A673 (cell line): ENCODE measurements around the gene C1QTNF8. TPM values are rescaled to one million over a fixed set of nuclear protein-coding genes. Genes with fewer than 3 reads are reported as not detected.

Experiments
- BruUV-seq: library from RNA; stranded (reverse); fragments of 400-500 nt; replicated peaks from 2 replicates; lab custom pipeline; 2021; lab: Mats Ljungman, UMichigan
- CTCF ChIA-PET: fragments of 300-600 bp; sonication (Branson Sonifier 250); formaldehyde crosslinking; loops from one replicate; lab custom pipeline; 2022; ENCODE audit warnings: antibody characterized with exemption; lab: Charles Lee
- POLR2A ChIA-PET: fragments of 300-600 bp; sonication (Branson Sonifier 250); formaldehyde crosslinking; loops from one replicate; lab custom pipeline; 2022; ENCODE audit warnings: antibody characterized with exemption; ENCODE audit not compliant: low non-redundant PET; lab: Charles Lee
- DNase-seq: peaks from one replicate; pipeline ENCODE4 v3.0.0-alpha.2; 2015; ENCODE audit warnings: low spot score
- H3K27ac ChIP-seq: fragments of 200-600 bp; sonication (generic); 2 replicates; pipeline ENCODE4 v1.5.1; 2016; ENCODE audit warnings: mixed run types, low read depth, mild to moderate bottlenecking, mixed read lengths, antibody characterized with exemption, low read length; ENCODE audit not compliant: poor library complexity, severe bottlenecking
- H3K27me3 ChIP-seq: fragments of 200-600 bp; sonication (generic); replicated peaks from 2 replicates; pipeline ENCODE4 v1.6.1; 2017; ENCODE audit warnings: mixed run types, low read depth, mild to moderate bottlenecking, mixed read lengths, antibody characterized with exemption, low read length; ENCODE audit not compliant: insufficient read depth, poor library complexity
- H3K36me3 ChIP-seq: fragments of 200-600 bp; sonication (generic); 2 replicates; pipeline ENCODE4 v1.6.1; 2016; ENCODE audit warnings: mixed run types, mild to moderate bottlenecking, mixed read lengths, antibody characterized with exemption, low read length; ENCODE audit not compliant: insufficient read depth, poor library complexity, severe bottlenecking
- H3K4me1 ChIP-seq: fragments of 200-600 bp; sonication (generic); 2 replicates; pipeline ENCODE4 v1.6.1; 2017; ENCODE audit warnings: mixed run types, mild to moderate bottlenecking, mixed read lengths, antibody characterized with exemption, low read length; ENCODE audit not compliant: insufficient read depth, poor library complexity, severe bottlenecking
- H3K4me3 ChIP-seq: fragments of 200-600 bp; sonication (generic); 2 replicates; pipeline ENCODE4 v1.5.1; 2016; ENCODE audit warnings: low read depth, mixed run types, mild to moderate bottlenecking, mixed read lengths, low read length; ENCODE audit not compliant: poor library complexity, severe bottlenecking
- H3K9me3 ChIP-seq: fragments of 200-600 bp; sonication (generic); 2 replicates; pipeline ENCODE4 v1.6.1; 2016; ENCODE audit warnings: mixed run types, low read depth, mild to moderate bottlenecking, mixed read lengths, antibody characterized with exemption, low read length; ENCODE audit not compliant: poor library complexity, severe bottlenecking
- EZH2 ChIP-seq: fragments of 200-600 bp; sonication (generic); IDR thresholded peaks from 2 replicates; pipeline ENCODE4 v1.6.1; 2017; ENCODE audit warnings: borderline replicate concordance, low read depth, mild to moderate bottlenecking, mixed read lengths, antibody characterized with exemption, low read length; ENCODE audit not compliant: poor library complexity, severe bottlenecking
- intact Hi-C: fragments of 100-400 bp; cut with micrococcal nuclease; formaldehyde crosslinking; loops from one replicate; pipeline ENCODE4 v1.10.0; 2022; ENCODE audit not compliant: unreplicated experiment
- total RNA-seq: library from RNA; stranded (reverse); gene quantifications from 2 replicates; pipeline ENCODE4 v1.2.3, GENCODE V29; 2021
- TF ChIP-seq, protein P1 (sequence below): fragments of 300-800, 200-600 bp; sonication (generic); conservative IDR thresholded peaks from 2 replicates; pipeline ENCODE4 v1.5.1; 2017; ENCODE audit warnings: low read depth, mild to moderate bottlenecking, antibody characterized with exemption, low read length, moderate library complexity, mixed read lengths

C1QTNF8 gene
- total RNA-seq, 1 experiment from 2014 or later = not detected

DNA sequence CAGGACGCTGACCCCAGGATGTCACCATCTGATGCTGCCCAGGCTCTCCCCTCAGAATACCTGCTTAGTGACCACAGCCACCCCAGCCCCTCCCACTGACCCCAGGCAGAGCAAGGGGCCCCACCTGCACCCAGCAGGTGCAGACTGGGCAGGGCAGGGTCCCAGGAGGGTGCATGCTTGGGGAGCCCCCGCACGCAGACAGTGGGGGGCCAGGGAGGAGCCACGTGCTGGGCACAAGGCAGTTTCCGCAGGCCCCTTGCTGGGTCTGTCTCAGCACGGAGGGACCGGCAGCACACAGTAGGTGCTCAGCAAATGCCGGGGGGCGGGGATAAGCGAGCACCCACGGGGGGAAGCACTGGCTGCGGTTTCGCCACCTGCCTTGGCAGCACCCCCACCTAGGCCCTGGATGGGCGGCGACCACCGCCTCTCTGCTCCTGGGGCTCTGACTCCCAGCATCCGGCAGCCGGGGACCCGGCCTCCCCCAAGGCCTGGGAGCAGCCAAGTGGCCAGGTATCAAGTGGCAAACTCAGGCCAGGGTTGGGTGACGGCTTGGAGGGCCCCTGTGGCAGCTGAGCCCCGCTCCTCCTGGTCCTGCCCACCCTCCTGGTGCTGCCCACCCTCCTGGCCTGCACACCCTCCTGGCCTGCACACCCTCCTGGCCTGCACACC is 42.2 kb downstream of the C1QTNF8 start:
- no TSS peak for BruUV-seq
- ChIA-PET CTCF (no interaction called here), POLR2A (no interaction called here)
- no peak overlapping the region for H3K27ac ChIP-seq
- no peak for DNase-seq
- H3K36me3 ChIP-seq = no peaks in the 10 kb centered on the region
- no peak for TF ChIP-seq EZH2
- TF ChIP-seq, protein P1, sequence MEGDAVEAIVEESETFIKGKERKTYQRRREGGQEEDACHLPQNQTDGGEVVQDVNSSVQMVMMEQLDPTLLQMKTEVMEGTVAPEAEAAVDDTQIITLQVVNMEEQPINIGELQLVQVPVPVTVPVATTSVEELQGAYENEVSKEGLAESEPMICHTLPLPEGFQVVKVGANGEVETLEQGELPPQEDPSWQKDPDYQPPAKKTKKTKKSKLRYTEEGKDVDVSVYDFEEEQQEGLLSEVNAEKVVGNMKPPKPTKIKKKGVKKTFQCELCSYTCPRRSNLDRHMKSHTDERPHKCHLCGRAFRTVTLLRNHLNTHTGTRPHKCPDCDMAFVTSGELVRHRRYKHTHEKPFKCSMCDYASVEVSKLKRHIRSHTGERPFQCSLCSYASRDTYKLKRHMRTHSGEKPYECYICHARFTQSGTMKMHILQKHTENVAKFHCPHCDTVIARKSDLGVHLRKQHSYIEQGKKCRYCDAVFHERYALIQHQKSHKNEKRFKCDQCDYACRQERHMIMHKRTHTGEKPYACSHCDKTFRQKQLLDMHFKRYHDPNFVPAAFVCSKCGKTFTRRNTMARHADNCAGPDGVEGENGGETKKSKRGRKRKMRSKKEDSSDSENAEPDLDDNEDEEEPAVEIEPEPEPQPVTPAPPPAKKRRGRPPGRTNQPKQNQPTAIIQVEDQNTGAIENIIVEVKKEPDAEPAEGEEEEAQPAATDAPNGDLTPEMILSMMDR = no peak
- no peaks in the 10 kb centered on the region for H3K27me3 ChIP-seq
- no peaks in the 10 kb centered on the region for H3K9me3 ChIP-seq
- intact Hi-C loops = loop anchor here (2.0 to 10.0 kb wide), 2 partner anchors 241 to 339 kb away; partner anchors contain the start of gene METRN
- no peak overlapping the region for H3K4me3 ChIP-seq
- H3K4me1 ChIP-seq = peaks cover 3% of the 10 kb centered on the region

DNA sequence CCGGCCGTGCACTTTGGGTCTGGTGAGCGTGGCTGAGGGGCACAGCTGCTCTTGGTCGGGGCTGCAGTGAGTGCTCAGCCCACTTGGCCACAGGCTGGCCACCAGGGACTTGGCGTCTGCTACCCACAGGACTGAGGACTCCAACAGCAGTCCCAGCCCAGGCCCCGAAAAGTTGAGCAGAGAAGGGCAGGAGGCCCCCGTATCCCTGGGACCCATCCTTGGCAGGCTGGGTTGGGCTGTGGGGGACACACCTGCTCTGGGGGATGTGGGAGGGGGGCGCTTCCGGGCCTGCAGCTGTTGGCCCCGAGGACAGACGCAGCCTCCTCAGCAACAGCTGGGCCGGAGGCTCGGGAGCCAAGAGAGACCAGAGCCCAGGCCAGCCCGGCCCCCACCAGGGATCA is 42.9 kb downstream of the C1QTNF8 start:
- ChIA-PET CTCF (no interaction called here), POLR2A (no interaction called here)
- TF ChIP-seq, protein P1 = no peak
- TF ChIP-seq EZH2 = no peak
- BruUV-seq = no TSS peak
- H3K4me1 ChIP-seq = peaks cover 7% of the 10 kb centered on the region
- H3K27ac ChIP-seq = no peak overlapping the region
- no peaks in the 10 kb centered on the region for H3K36me3 ChIP-seq
- H3K4me3 ChIP-seq = no peak overlapping the region
- H3K9me3 ChIP-seq = no peaks in the 10 kb centered on the region
- intact Hi-C loops = loop anchor here (10.0 kb wide), 1 partner anchor 338 kb away; the partner anchor contains the start of gene METRN
- no peak for DNase-seq
- no peaks in the 10 kb centered on the region for H3K27me3 ChIP-seq

DNA sequence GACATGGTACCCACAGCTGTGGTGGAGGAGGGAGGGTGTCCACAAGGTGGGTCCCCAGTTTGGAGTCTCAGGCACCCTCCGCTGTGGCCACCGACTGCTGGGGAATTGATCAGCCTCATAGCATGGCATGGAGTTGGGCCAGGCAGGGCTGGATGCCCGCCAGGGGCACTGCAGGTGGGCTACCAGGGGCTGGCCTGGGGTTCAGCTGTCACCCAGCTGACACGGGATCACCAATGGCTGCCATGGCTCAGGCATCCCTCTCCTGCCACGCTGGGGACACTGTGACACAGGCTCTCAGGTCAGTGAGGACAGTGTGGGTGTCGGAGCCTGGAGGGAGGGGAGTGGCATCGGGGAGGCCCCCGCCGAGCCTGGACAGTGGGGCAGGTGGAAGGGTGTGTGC is 43.3 kb downstream of the C1QTNF8 start:
- POLR2A ChIA-PET = no interaction called here
- H3K36me3 ChIP-seq = no peaks in the 10 kb centered on the region
- no peaks in the 10 kb centered on the region for H3K27me3 ChIP-seq
- H3K9me3 ChIP-seq = no peaks in the 10 kb centered on the region
- H3K4me1 ChIP-seq = peaks cover 10% of the 10 kb centered on the region
- TF ChIP-seq, protein P1 = no peak
- no peak for TF ChIP-seq EZH2
- CTCF ChIA-PET = no interaction called here
- H3K27ac ChIP-seq = no peak overlapping the region
- intact Hi-C loops = loop anchor here (10.0 kb wide), 1 partner anchor 338 kb away; the partner anchor contains the start of gene METRN
- H3K4me3 ChIP-seq = no peak overlapping the region
- no peak for DNase-seq
- no TSS peak for BruUV-seq
